IPS DF 19.7 (cell line): ENCODE results near the gene UBE3C.
"Not testable (repeated sequence)": the region's sequence is repeated elsewhere in the genome, so short reads cannot be mapped to it uniquely, and the experiment has no call there.

Source experiments
- DNase-seq: peaks from one replicate; pipeline ENCODE4 v3.0.0-alpha.2; 2013; ENCODE audit warnings: low read depth, low spot score

Gene UBE3C

GRCh38 chr7:157130849-157131248, 7.9 kb upstream of the UBE3C start:
- not testable (repeated sequence) for DNase-seq

GRCh38 chr7:157132796-157133195, 5.9 kb upstream of the UBE3C start:
- DNase-seq: no peak

GRCh38 chr7:157133304-157133703, 5.4 kb upstream of the UBE3C start:
- no peak for DNase-seq

- DNase-seq: no peak
These were observed 2.4 kb upstream of the UBE3C start for GRCh38 chr7:157136372-157136771.

- DNase-seq: no peak
These were observed 664 bp upstream of the UBE3C start for GRCh38 chr7:157138101-157138423.

GRCh38 chr7:157139111-157139809, 534 bp downstream of the UBE3C start:
- no peak for DNase-seq

GRCh38 chr7:157139810-157140510, 1.2 kb downstream of the UBE3C start:
- DNase-seq: no peak

- DNase-seq: no peak
These were observed 1.8 kb downstream of the UBE3C start for GRCh38 chr7:157140511-157140905.

GRCh38 chr7:157141525-157142060, 2.9 kb downstream of the UBE3C start:
- DNase-seq: no peak

GRCh38 chr7:157143788-157144187, 5.1 kb downstream of the UBE3C start:
- DNase-seq: no peak

GRCh38 chr7:157149317-157149716, 10.6 kb downstream of the UBE3C start:
- no peak for DNase-seq

GRCh38 chr7:157150882-157151281, 12.2 kb downstream of the UBE3C start:
- DNase-seq: no peak

- DNase-seq: no peak
These were observed 13.1 kb downstream of the UBE3C start for GRCh38 chr7:157151626-157152339.

GRCh38 chr7:157152391-157152937, 13.7 kb downstream of the UBE3C start:
- DNase-seq: no peak

GRCh38 chr7:157153260-157153659, 14.5 kb downstream of the UBE3C start:
- DNase-seq: no peak

GRCh38 chr7:157155959-157156358, 17.2 kb downstream of the UBE3C start:
- no peak for DNase-seq

GRCh38 chr7:157158400-157158799, 19.7 kb downstream of the UBE3C start:
- no peak for DNase-seq

- DNase-seq: not testable (repeated sequence)
These were observed 20.8 kb downstream of the UBE3C start for GRCh38 chr7:157159537-157159936.

- DNase-seq: no peak
These were observed 21.7 kb downstream of the UBE3C start for GRCh38 chr7:157160433-157160832.

- no peak for DNase-seq
These were observed 27.3 kb downstream of the UBE3C start for GRCh38 chr7:157165987-157166386.

- no peak for DNase-seq
These were observed 29.8 kb downstream of the UBE3C start for GRCh38 chr7:157168571-157168970.

GRCh38 chr7:157176771-157177170, 38.0 kb downstream of the UBE3C start:
- no peak for DNase-seq
